RWPE2 (cell line): Measurements from ENCODE around the gene PAIP1.

Source experiments
- ATAC-seq: fragments of 200-7000 bp; cut with Tn5 transposase; 3 replicates; pipeline ENCODE4 v1.9.1; 2021; ENCODE audit warnings: low read depth
- DNase-seq: peaks from one replicate; pipeline ENCODE4 v3.0.0-alpha.2; 2020; ENCODE audit warnings: low spot score
- H3K27ac ChIP-seq: fragments of 450-650 bp; 2 replicates; pipeline ENCODE4 v1.5.1; 2017; ENCODE audit warnings: mild to moderate bottlenecking; ENCODE audit not compliant: poor library complexity, severe bottlenecking
- H3K27me3 ChIP-seq: fragments of 250-450 bp; sonication (Bioruptor Pico); 2 replicates; pipeline ENCODE4 v1.5.1; 2021; ENCODE audit warnings: mild to moderate bottlenecking, moderate library complexity; ENCODE audit not compliant: insufficient read depth, poor library complexity, severe bottlenecking
- H3K36me3 ChIP-seq: fragments of 250-450 bp; sonication (Bioruptor Pico); 2 replicates; pipeline ENCODE4 v1.5.1; 2020; ENCODE audit warnings: low read depth, mild to moderate bottlenecking, moderate library complexity
- H3K4me1 ChIP-seq: fragments of 250-450 bp; sonication (Bioruptor Pico); 2 replicates; pipeline ENCODE4 v1.5.1; 2021; ENCODE audit warnings: mild to moderate bottlenecking, moderate library complexity; ENCODE audit not compliant: insufficient read depth, poor library complexity, severe bottlenecking
- H3K4me3 ChIP-seq: fragments of 250-450 bp; sonication (Bioruptor Pico); 2 replicates; pipeline ENCODE4 v1.5.1; 2021; ENCODE audit warnings: mild to moderate bottlenecking, moderate library complexity; ENCODE audit not compliant: severe bottlenecking
- H3K9me3 ChIP-seq: fragments of 250-450 bp; sonication (Bioruptor Pico); 2 replicates; pipeline ENCODE4 v1.5.1; 2021; ENCODE audit warnings: mild to moderate bottlenecking, moderate library complexity; ENCODE audit not compliant: severe bottlenecking
- CTCF ChIP-seq: fragments of 450-650 bp; IDR thresholded peaks from one replicate; pipeline ENCODE4 v1.5.1; 2017; ENCODE audit warnings: mild to moderate bottlenecking, moderate library complexity; ENCODE audit not compliant: poor library complexity, severe bottlenecking

The PAIP1 gene

GRCh38 chr5:43556857-43557542 lies at the start of gene PAIP1:
TSS of gene PAIP1 (minus strand) at chr5:43557077. CDS start at chr5:43556846, 231 bp downstream.
- Histone ChIP-seq H3K27ac (peak within 1 kb of the TSS; percentile 77), H3K9me3 (no peaks in the 10 kb centered on the region), H3K36me3 (peaks cover 39% of the 10 kb centered on the region), H3K4me3 (peak within 1 kb of the TSS; percentile 84), H3K27me3 (no peaks in the 10 kb centered on the region), H3K4me1 (peaks cover 31% of the 10 kb centered on the region)
- TF ChIP-seq CTCF = peak; percentile 99
- ATAC-seq (peak; percentile 90), DNase-seq (peak; percentile 89)

- H3K27me3 ChIP-seq = no peaks in the 10 kb centered on the region
- peaks cover 10% of the 10 kb centered on the region for H3K4me1 ChIP-seq
- no peak overlapping the region for H3K27ac ChIP-seq
- H3K4me3 ChIP-seq = no peak overlapping the region
- no peak for ATAC-seq
- no peaks in the 10 kb centered on the region for H3K9me3 ChIP-seq
- H3K36me3 ChIP-seq = peaks cover 12% of the 10 kb centered on the region
- no peak for DNase-seq
- TF ChIP-seq CTCF = no peak
Measured at GRCh38 chr5:43606351-43606750, 49.5 kb upstream of the PAIP1 start.

- TF ChIP-seq CTCF = no peak
- Histone ChIP-seq H3K9me3 (no peaks in the 10 kb centered on the region), H3K4me3 (no peak overlapping the region), H3K36me3 (peaks cover 3% of the 10 kb centered on the region; the same call in 1 of the 2 replicates), H3K27ac (no peak overlapping the region), H3K4me1 (peaks cover 17% of the 10 kb centered on the region), H3K27me3 (no peaks in the 10 kb centered on the region)
- ATAC-seq (no peak), DNase-seq (no peak)
Measured at GRCh38 chr5:43604699-43605098, 47.8 kb upstream of the PAIP1 start.

- no peak for TF ChIP-seq CTCF
- DNase-seq (peak; percentile 66), ATAC-seq (peak; percentile 3; the same call in 1 of the 3 replicates)
- Histone ChIP-seq H3K36me3 (no peaks in the 10 kb centered on the region), H3K4me1 (peaks cover 17% of the 10 kb centered on the region), H3K9me3 (no peaks in the 10 kb centered on the region), H3K27ac (peak overlapping the region; percentile 22), H3K27me3 (no peaks in the 10 kb centered on the region), H3K4me3 (peak overlapping the region; percentile 42)
Measured at GRCh38 chr5:43603344-43604217, 46.7 kb upstream of the PAIP1 start.
